Measurements from ENCODE around the gene RANGAP1. TPM values are rescaled to one million over a fixed set of nuclear protein-coding genes. Genes with fewer than 3 reads are reported as not detected.

Gene RANGAP1
- polyA plus RNA-seq, 1 donor (not counting 4 experiments of a cell fraction or from before 2014, with no cell fraction given), result 85.9 TPM

- Histone ChIP-seq H3K27ac (ENCODE audit: control insufficient read depth, insufficient read depth, low read length) (no peak overlapping the region), H3K36me3 (ENCODE audit: control insufficient read depth in 2 of 2, extremely low read depth in 1 of 2, insufficient read depth in 2 of 2, low read length in 2 of 2) (peaks cover 10 to 16% of the 10 kb centered on the region in 2 experiments), H3K9me3 (ENCODE audit: control insufficient read depth, low read depth, low read length) (no peaks in the 10 kb centered on the region), H3K4me2 (ENCODE audit: control insufficient read depth, extremely low read depth, insufficient read depth, low read depth, low read length) (no peak overlapping the region), H3K4me1 (ENCODE audit: control insufficient read depth, extremely low read depth, insufficient read depth, low read length) (peaks cover 32% of the 10 kb centered on the region), H3K79me2 (ENCODE audit: control insufficient read depth, insufficient read depth, low read length) (no peaks in the 10 kb centered on the region), H3K9me1 (ENCODE audit: control insufficient read depth, extremely low read depth, insufficient read depth, low read length) (no peaks in the 10 kb centered on the region), H4K20me1 (ENCODE audit: control insufficient read depth, extremely low read depth, insufficient read depth, low read length) (no peaks in the 10 kb centered on the region), H3K27me3 (ENCODE audit: control insufficient read depth, extremely low read depth, insufficient read depth, low read length) (no peaks in the 10 kb centered on the region), H3K4me3 (ENCODE audit: control insufficient read depth in 2 of 3, extremely low read depth in 1 of 3, insufficient read depth in 2 of 3, low read depth in 1 of 3, low read length in 3 of 3) (no peak overlapping the region), H2AFZ (ENCODE audit: control insufficient read depth, low read length) (no peak overlapping the region), H3K9ac (ENCODE audit: control insufficient read depth, extremely low read depth, insufficient read depth, low read length) (no peak overlapping the region)
- FAIRE-seq (no peak), DNase-seq (ENCODE audit: low read depth, low spot score) (no peak)
- TF ChIP-seq EZH2 (IDR thresholded peaks at IDR 0.05; ENCODE audit: low read length) (no peak), CTCF (optimal IDR thresholded peaks at IDR 0.05 in 1 of 3, IDR thresholded peaks at IDR 0.05 in 1 of 3, conservative IDR thresholded peaks at IDR 0.05 in 1 of 3; ENCODE audit: extremely low read depth in 1 of 3, insufficient read depth in 2 of 3, low read length in 3 of 3) (no peak)
- dilution Hi-C loops (cut with MboI; ENCODE audit: extremely low pct_ligation_motif_present, low sequenced_read_pairs), result no loop called here
Observed at GRCh38 chr22:41242396-41243117, 43.4 kb downstream of the RANGAP1 start.

- no peak overlapping the region for H3K4me3 ChIP-seq (ENCODE audit: control insufficient read depth in 2 of 3, extremely low read depth in 1 of 3, insufficient read depth in 2 of 3, low read depth in 1 of 3, low read length in 3 of 3)
- no peaks in the 10 kb centered on the region for H3K9me3 ChIP-seq (ENCODE audit: control insufficient read depth, low read depth, low read length)
- dilution Hi-C loops (cut with MboI; ENCODE audit: extremely low pct_ligation_motif_present, low sequenced_read_pairs), result no loop called here
- H2AFZ ChIP-seq (ENCODE audit: control insufficient read depth, low read length), result no peak overlapping the region
- FAIRE-seq, result no peak
- no peak overlapping the region for H3K4me2 ChIP-seq (ENCODE audit: control insufficient read depth, extremely low read depth, insufficient read depth, low read depth, low read length)
- no peaks in the 10 kb centered on the region for H3K9me1 ChIP-seq (ENCODE audit: control insufficient read depth, extremely low read depth, insufficient read depth, low read length)
- H3K27me3 ChIP-seq (ENCODE audit: control insufficient read depth, extremely low read depth, insufficient read depth, low read length), result no peaks in the 10 kb centered on the region
- peaks cover 2 to 8% of the 10 kb centered on the region in 2 experiments for H3K36me3 ChIP-seq (ENCODE audit: control insufficient read depth in 2 of 2, extremely low read depth in 1 of 2, insufficient read depth in 2 of 2, low read length in 2 of 2)
- H3K9ac ChIP-seq (ENCODE audit: control insufficient read depth, extremely low read depth, insufficient read depth, low read length), result no peak overlapping the region
- DNase-seq (ENCODE audit: low read depth, low spot score), result no peak
- TF ChIP-seq EZH2 (IDR thresholded peaks at IDR 0.05; ENCODE audit: low read length) (no peak), CTCF (optimal IDR thresholded peaks at IDR 0.05 in 1 of 3, IDR thresholded peaks at IDR 0.05 in 1 of 3, conservative IDR thresholded peaks at IDR 0.05 in 1 of 3; ENCODE audit: extremely low read depth in 1 of 3, insufficient read depth in 2 of 3, low read length in 3 of 3) (no peak)
- no peak overlapping the region for H3K27ac ChIP-seq (ENCODE audit: control insufficient read depth, insufficient read depth, low read length)
- peaks cover 37% of the 10 kb centered on the region for H3K4me1 ChIP-seq (ENCODE audit: control insufficient read depth, extremely low read depth, insufficient read depth, low read length)
- no peaks in the 10 kb centered on the region for H3K79me2 ChIP-seq (ENCODE audit: control insufficient read depth, insufficient read depth, low read length)
- no peaks in the 10 kb centered on the region for H4K20me1 ChIP-seq (ENCODE audit: control insufficient read depth, extremely low read depth, insufficient read depth, low read length)
Observed at GRCh38 chr22:41241133-41241676, 44.8 kb downstream of the RANGAP1 start.
